GM21423 (cell line): ENCODE results near the gene ATP8B2.
"Not testable (repeated sequence)": the region's sequence is repeated elsewhere in the genome, so short reads cannot be mapped to it uniquely, and the experiment has no call there.

Experiments used
- ATAC-seq: cut with Tn5 transposase; IDR thresholded peaks from one replicate; pipeline ENCODE4 v1.9.1; 2021; ENCODE audit warnings: mild to moderate bottlenecking, moderate library complexity; ENCODE audit not compliant: unreplicated experiment

Gene ATP8B2

DNA sequence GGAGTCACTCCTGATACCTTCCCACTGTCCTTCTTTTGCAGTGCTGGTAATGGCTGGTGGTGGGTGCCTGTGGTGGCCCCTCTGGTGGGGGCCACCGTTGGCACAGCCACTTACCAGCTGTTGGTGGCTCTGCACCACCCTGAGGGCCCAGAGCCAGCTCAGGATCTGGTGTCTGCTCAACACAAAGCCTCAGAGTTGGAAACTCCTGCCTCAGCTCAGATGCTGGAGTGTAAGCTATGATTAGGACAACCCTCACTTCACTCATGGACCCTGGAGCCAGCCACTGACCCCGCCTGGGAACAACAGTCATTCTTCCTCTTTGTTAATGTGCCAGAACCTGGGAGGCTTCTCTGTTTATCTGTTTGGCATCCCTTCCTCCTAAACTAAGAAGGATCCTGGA is 1.1 kb upstream of the ATP8B2 start:
- ATAC-seq: no peak

DNA sequence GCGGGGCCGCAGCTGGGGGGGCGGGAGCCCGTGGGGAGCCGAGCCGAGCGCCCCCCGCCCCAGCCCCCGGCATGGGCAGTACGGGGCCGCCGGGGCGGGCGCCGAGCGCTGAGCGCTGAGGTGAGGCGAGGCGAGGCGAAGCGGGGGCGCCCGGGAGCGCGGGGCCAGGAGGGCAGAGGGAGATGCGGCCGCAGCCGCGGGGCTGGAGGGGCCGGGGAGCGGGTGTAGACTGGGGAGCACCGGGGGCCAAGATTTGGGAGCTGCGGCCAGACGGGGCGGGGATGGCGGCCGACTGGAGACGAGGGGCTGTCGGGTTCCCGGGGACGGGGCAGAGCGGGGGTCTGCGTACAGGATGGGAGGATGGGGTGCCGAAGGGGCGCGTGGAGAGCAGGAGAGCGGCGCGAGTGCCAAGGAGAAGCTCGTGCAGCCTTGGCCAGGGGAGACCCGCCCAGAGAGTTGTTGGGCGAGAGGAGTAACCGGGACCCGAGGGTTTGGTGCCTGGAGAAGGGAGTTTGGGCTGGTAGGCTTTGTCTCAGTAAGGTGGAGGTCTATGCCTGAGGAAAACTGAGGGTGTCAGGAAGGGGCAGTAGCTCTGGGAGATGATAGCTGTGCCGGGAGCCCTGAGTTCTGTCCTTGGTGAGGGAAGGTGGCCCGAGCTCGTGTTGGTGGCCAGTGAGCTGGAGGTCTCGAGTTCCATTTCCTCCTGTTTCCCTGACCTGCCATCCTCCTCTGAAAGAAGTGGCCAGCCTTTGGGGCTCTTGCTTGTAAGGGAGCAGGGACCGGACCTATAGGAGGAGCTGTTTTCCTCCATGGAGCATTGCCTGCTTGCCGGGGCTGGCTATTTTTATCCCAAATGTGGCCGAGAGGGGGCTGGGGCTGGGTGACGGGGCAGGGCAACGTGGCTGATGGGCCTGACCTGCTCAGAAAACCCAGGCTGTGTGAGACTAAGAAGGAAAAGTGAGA is 539 bp downstream of the ATP8B2 start:
- ATAC-seq: peak; percentile 29

DNA sequence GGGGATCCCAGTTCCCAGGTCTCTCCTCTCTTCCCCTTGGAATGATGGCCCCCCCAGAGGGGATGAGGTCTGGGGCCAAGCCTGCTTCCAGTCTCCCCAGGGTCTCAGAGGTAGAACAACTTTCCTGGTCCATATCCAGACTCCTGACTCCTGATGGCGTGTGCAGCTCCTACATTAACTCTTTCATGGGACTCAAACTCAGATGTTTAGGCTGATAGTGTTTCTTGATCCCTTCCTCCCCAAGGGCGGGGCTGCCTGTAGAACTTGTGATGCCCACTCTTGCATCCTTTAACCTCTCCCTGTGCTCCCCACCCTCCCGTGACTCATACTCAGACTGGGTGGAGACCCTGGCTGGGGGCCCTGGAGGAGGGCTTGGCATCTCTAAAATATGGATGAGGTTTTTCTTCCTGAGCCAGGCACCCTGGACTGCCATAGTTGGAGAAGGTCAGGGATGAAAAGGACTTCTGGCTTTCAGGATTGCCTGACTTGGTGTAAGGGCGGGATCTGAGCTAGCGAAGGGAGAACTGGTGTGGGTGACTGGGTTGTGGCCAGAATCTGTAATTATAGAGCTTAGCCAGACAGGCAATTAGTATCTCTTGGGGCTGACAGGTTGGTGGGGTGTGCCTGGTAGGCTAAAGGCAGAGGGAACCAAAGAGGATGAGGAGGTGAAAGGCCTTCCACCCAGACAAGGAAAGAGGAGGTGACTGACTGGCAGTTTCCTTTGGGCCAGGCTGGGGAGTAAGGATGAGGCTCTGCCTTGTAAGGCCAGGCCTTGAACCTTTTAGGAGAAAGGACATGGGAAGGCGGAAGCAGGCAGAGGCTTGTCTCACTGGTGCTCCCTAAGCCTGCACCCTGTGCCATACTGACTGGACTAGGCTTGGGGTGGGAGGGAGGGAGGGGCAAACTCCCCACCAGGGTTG is 1.5 kb downstream of the ATP8B2 start:
- no peak for ATAC-seq

DNA sequence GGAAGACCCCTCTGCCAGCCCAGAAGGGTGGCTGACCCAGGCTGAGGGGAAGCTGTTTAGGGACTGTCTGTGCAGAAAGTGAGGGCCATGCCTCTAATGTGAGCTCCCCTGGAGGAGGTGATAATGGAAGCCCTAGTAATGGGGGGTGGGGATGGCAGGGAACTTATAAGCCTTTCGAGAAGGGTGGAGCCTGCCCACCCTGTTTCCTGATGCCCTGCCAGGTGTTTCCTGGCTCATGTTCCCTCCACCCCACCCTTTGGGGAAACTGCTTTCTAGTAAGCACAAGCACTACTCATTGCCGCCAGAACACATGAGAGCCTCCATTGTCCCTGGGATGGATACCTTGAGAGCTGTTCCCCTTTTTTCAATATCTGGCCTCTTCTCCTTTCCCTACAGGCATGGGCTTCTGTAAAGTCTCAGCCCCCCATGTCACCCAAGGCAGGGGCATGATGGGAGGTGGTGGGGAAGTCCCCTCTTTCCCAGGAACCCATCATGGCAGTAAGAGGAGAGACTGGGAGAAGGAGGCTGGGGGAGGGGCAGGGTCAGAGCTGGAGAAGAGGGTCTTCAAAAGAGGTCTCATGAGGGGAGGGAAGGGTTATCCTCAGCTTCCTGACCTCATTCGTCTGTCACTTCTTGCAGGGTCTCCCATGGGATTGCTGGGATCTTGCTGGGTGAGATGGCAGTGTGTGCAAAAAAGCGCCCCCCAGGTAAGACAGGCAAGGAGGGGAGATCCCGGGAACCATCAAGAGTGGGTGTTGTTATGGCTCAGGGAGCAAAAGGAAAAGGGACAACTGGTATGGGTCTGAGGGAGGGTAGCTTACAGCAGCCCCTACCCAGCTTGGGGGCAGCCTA is 2.4 kb downstream of the ATP8B2 start:
- no peak for ATAC-seq

DNA sequence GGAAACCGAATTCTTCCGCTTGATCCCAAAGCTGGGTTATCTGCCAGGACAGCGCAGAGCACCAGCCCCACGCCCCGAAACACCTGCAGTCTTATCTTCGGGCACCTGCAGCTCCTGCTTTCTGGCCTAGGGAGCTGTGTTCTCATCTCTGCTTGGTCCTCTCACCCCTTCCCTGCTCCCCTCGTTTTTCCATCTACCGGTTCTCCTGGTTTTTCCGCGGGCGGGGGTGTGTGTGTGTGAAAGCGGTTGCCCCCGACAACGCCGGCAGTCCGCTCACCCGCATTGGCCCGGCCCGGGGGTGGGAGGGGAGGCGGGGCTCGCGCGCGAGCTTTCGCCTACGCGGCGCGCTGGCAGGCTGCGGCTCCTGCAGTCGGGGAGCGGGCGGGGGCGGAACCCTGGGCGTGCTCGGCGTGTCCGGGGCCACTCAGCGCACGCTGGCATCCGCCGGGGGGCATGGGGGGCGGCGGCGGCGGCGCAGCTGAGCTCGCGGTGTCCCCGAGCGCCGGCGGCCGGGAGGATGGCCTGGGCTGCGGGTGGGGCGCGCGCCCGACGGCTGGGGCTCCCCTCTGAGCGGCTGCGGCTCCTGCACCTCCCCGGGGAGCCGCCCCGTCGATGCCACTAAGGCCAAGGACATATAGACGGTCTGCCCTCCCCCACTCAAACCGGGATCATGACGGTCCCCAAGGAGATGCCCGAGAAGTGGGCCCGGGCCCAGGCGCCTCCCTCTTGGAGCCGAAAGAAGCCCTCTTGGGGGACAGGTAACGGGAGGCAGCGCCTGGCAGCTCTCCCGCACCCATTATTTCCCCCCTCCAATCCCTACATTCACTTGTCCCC is 3.2 kb downstream of the ATP8B2 start:
- ATAC-seq: peak; percentile 34

DNA sequence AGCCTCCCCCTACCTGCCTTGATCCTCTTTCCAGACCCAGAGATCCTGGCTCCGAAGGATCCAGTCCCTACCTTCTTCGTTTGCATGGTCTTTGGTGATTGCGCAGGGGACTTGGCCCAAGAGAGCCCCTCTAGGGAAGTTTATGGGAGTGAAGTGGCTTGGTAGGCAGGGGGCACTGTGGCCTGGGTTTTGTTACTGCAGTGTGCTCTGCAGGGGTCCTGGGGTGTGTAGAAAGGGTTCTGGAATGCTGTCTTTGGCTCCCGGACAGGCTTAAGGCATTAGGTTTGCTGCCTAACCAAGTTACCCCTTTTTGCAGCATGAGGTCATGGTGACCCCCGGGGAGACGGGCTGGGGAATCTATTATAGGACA is 3.8 kb downstream of the ATP8B2 start:
- no peak for ATAC-seq

DNA sequence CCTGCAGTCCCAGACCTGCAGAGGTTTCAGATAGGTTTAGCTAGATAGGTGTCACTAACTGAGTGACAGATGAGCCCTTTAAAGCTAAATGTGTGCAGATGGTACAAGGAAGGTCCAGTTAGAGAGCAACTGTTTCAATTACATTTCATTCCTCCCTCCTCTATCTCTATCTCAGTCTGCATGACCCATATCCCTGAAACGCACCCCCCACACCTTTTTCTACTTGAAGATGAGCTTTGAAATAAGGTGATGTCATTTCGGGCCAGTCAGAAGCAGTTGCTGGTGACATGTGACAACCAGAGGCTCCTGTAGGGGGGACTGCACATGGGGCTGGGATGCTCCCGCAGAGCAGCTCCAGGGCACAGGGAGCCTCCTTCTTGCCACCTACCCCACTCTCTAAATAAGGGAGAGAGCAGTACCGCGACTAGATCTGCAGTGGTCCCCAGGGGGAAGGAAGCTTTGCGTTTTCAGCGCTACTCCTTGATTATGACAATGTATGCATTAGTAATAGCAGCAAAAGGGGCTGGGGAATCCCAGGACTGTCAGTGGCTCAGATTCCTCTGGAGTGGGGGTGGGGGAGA is 4.3 kb downstream of the ATP8B2 start:
- ATAC-seq: no peak

DNA sequence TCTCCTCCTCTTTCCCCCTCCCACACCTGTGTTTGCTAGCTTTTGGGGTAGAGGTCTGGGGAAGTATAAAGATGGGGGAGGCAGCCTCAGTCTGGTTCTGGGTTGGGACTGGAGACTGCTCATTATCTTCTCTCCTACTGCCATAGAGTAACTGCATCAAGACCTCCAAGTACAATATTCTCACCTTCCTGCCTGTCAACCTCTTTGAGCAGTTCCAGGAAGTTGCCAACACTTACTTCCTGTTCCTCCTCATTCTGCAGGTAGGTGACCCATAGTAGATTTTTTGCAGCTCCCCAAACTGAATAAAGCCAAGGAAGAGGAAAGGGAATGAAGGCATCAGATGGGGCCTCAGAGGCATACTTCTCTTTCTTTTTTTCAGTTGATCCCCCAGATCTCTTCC is 5.3 kb downstream of the ATP8B2 start:
- ATAC-seq: no peak

DNA sequence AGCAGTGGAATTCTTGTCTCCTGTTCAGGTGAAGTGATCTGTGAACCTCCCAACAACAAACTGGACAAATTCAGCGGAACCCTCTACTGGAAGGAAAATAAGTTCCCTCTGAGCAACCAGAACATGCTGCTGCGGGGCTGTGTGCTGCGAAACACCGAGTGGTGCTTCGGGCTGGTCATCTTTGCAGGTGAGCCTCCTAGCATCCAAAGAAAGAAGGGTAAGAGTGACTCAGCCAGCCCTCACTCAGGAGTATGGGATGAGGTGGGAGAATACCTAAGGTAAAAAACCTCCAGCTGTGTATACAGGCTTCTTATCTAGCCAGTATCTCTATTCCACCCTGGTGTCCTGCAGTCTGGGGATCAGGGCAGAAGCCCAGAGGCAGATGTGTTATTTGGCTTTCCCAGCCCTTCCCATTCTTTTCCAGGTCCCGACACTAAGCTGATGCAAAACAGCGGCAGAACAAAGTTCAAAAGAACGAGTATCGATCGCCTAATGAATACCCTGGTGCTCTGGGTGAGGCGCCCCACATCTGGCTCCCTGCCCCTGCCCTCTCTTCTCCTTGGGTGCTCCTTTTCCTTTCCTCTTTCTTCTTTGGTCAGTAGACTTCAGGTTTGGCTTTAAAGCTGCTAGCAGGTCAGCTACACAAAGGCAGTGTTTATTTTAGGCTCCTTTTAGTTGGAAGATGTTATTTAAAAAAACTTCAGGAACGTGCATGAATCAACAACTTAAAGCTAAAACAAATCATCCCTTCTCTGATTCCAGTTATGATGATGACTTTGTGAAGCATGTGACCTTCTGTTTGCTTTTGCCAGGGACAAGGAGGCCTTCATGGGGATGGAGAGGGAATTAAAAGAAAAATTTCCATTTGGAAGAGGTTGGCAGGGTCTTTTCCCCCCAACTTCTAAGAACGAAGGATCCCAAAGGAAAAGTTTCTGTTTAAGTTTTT is 9.0 kb downstream of the ATP8B2 start:
- no peak for ATAC-seq

DNA sequence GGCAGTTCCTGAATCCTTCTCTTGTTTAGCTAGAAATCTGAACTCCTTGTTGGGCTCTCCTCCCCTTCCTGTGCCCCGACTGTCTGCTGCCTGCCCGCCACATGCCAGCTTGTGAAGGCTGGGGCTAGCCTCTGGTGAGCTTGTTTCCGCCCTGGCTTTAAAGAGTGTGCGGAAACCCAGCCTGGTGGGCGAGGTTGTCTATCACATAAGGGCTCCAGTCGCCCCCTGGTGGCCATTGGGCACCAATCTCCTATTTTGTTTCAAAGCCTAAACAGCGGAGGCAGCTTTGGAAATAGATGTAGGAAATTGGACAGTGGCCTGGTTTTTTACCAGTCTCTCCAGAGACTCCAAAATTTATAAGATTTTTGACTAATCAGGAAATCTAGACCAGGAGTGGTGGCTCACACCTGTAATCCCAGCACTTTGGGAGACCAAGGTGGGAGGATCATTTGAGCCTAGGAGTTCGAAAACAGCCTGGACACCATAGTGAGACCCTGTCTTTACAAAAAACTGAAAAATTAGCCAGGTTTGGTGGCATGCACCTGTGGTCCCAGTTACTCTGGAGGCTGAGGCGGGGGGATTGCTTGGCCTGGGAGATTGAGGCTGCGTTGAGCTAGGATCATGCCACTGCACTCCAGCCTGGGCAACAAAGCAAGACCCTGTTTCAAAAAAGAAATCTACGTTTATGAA is 9.8 kb downstream of the ATP8B2 start:
- peak; percentile 58 for ATAC-seq

DNA sequence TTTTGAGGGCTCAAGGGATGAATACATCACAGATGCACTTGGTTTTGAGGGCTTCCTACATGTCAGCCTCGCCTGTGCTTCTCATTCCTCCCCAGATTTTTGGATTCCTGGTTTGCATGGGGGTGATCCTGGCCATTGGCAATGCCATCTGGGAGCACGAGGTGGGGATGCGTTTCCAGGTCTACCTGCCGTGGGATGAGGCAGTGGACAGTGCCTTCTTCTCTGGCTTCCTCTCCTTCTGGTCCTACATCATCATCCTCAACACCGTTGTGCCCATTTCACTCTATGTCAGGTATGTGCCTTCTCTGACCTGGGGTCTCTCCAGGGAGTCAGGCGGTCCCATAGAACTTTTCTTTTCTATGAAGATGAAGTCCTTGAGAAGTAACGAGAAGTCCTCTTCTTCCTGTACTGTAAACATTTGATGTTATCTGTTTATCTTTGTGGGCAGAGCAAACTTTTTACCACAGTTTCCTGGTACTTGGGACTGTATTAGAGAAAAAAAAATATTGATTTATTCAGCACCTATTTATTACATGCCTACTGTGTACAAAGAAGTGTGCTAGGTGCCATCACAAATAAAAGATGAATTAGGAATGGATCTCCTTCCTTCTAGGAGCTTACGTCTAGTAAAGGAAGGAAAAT is 12.0 kb downstream of the ATP8B2 start:
- ATAC-seq: no peak

DNA sequence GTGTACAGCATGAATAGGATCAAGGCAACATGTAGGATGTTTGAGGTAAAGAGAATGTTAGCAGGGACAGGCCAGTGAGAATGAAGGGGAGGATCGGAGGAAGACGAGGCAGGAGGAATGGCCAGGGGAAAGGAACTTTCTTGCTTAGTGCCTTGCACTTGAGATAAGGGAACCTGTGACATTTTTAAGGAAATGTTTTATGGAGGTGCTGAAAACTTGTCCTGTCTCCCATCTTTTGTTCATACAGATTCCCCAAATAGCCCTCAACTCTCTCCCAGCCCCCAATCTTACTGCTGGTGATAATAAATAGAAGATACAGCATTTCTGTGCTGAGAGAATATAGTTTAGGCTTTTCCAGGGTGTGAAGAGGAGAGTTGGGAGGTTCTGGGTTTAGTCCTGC is 13.6 kb downstream of the ATP8B2 start:
- ATAC-seq: no peak

DNA sequence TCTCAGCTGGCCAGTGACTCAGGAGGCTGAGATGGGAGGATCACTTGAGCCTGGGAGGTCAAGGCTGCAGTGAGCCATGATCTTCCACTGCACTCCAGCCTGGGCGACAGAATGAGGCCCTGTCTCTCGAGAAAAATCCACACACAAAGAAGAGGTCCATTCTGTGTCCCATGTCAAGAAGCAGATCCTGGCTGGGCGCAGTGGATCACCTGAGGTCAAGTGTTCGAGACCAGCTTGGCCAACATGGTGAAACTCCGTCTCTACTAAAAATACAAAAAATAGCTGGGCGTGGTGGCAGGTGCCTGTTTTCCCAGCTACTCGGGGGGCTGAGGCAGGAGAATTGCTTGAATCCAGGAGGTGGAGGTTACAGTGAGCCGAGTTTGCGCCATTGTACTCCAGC is 16.0 kb downstream of the ATP8B2 start:
- not testable (repeated sequence) for ATAC-seq

DNA sequence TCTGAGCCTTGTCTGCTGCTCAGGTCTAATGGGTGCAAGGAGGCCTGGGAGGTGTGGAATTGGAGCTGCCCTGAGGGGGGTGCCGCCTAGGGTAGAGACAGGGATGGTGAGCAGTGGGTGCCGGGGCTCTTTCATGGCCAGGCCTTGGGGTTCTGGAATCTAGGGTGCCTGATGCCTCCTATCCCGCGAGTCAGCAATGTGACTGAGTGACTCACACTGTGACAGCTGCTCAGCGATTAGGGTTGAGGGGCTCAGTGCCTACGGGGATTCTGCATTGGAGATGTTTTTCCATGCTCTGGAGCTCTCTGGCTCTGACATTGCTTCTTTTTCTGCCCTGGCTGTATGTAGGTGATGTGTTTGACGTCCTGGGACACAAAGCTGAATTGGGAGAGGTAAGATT is 16.8 kb downstream of the ATP8B2 start:
- no peak for ATAC-seq

DNA sequence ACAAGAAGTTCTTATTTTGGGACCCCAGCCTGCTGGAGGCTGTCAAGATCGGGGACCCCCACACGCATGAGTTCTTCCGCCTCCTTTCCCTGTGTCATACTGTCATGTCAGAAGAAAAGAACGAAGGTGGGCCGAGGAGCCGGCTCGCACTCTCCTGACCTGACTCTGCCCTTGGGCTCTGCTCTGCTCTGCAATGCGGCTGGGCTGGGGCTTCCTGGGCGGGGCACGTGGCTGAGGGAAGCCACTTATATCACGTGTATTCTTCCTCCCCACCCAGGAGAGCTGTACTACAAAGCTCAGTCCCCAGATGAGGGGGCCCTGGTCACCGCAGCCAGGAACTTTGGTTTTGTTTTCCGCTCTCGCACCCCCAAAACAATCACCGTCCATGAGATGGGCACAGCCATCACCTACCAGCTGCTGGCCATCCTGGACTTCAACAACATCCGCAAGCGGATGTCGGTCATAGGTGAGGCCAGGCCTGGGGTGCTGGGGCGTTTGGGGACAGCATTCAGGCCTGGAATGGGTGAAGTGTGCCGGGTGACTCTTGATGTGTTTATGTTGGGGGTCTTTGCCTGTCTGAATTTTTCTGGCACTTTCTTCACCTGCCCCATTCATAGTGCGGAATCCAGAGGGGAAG is 17.6 kb downstream of the ATP8B2 start:
- no peak for ATAC-seq

DNA sequence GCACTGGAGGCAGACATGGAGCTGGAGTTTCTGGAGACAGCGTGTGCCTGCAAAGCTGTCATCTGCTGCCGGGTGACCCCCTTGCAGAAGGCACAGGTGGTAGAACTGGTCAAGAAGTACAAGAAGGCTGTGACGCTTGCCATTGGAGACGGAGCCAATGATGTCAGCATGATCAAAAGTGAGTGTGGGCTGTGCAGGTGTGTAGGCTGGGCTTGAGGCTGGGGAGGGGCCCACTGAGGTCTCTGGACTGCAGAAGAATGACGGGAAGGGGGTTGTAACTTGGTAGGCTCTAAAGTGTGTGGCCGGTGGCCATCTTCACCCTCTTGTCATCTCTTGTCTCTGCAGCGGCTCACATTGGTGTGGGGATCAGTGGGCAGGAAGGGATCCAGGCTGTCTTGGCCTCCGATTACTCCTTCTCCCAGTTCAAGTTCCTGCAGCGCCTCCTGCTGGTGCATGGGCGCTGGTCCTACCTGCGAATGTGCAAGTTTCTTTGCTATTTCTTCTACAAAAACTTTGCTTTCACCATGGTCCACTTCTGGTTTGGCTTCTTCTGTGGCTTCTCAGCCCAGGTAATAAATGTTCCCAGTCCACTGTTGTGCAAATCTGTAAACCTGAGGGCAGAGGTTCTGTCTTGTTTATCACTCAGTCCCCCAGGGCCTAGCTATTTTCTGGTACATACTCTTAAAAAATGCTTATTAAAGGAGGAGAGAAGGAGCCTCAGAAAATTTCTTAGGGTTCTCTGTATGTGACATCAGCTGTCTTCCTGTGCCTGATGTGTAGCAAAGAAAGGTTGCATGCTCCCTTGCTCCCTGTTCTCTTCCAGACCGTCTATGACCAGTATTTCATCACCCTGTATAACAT is 19.9 kb downstream of the ATP8B2 start:
- no peak for ATAC-seq
